LHCN-M2 (cell line): Measurements from ENCODE around the gene RANBP17. TPM values are rescaled to one million over a fixed set of nuclear protein-coding genes. Genes with fewer than 3 reads are reported as not detected.

Source experiments
- DNase-seq: peaks from one replicate; pipeline ENCODE4 v3.0.0-alpha.2; 2012; ENCODE audit warnings: low read depth
- total RNA-seq: library from RNA; depleted of rRNA; stranded (reverse); fragments of >200 nt; gene quantifications from 2 replicates; pipeline ENCODE4 v1.2.3, GENCODE V29; 2014

The RANBP17 gene
- total RNA-seq, 1 experiment from 2014 or later: 0.86 TPM

DNA sequence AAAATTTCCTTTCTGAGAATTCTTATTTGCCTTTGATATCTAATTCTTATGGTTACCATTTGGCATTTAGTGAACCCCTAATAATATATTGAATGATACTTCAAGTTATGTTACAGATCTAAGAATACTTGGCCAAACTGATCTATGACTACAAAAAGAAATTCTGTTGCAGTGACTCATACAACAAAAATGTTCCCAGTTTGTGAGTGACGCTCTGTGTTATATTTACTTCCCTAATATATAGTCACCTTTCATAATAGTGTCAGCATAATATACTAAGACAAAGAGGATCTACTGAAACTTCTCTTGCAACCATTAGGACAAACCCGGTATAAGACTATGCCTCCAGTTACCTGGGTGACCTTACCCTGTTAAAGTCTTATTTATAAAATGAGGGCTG lies 230.4 kb downstream of the RANBP17 start:
- peak; percentile 17 for DNase-seq

DNA sequence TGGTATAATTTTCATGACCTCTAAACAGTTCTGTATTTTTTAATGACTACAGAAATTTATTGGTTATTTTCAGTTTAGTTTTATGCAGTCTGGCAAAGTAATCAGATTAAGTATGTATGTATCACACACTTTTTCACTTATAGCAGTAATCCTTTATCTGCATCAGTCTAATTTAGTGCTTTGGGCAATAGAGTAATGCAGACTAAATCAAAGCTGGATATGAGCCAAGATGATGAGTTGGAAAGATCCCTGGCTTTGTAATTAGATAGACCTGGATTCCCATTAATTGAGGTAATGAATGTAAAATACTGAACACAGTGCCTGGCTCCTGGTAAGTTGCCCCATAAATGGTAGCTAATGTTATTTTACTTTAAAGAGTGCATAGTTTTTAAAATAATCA lies 231.8 kb downstream of the RANBP17 start:
- no peak for DNase-seq

DNA sequence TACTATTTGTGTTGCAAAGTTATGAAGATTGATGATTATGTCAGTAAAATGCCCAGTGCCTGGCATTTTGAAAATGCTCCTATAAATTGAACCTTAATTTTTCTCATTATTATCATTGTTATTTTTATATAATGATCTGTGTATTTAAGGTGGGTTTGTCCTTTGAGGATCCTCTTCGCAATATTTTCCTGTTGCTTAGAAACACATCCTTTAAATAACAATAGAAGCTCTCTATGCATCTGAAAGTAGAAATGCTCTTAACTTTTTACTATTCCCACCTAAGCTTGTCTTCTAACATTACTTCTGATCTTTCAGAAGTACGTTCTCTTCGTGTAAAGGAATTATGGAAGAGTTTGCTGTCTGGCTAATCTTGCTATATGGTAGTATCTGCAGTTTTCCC lies 232.5 kb downstream of the RANBP17 start:
- DNase-seq: no peak

DNA sequence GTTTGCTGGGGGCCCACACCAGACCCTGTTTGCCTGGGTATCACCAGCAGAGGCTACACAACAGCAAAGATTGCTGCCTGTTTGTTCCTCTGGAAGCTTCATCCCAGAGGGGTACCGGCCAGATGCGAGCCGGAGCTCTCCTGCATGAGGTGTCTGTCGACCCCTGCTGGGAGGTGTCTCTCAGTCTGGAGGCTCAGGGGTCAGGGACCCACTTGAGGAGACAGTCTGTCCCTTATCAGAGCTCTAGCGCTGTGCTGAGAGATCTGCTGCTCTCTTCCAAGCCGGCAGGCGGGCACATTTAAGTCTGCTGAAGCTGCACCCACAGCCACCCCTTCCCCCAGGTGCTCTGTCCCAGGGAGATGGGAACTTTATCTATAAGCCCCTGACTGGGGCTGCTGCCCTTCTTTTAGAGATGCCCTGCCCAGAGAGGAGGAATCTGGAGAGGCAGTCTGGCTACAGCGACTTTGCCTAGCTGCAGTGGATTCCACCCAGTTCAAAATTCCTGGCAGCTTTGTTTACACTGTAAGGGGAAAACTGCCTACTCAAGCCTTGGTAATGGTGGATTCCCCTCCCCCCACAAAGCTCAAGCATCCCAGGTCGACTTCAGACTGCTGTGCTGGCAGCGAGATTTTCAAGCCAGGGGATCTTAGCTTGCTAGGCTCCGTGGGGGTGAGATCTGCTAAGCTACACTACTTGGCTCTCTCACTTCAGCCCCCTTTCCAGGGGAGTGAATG lies 241.2 kb downstream of the RANBP17 start:
- no peak for DNase-seq

DNA sequence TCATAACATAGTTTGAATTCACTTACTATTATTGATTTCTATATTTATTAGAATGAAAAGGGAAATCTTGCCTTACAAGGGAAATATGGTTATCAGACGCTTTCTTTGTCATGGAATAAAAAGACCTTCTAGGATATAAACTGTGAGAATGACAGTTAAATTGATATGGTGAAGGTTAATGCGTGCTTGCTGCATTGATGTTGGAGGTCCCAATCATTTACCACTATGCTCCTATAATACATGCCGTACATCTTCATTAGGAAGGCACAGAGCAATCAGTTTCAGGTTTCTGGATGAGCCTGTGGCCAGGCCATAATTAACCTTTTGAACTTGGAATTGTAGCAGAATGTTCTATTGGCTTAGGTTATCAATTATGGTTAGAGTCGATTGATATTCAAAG lies 245.9 kb downstream of the RANBP17 start:
- no peak for DNase-seq

DNA sequence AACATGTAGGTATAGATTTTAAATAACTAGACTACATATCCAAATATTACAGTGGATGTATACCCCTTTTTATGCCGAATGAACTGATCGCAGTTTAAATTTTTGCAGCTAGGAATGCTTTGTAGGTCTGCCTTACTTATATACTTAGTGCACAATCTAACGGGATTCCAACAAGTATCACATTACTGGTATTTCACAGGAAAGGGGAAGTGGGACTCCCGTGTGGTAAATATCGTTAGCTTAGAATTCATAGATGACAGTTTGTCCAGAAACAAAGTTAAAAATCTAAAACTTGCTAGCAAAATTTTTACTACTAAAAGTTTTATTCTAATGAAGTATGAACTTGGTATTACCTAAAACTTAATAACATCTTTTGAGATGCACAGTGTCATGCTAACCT lies 253.7 kb downstream of the RANBP17 start:
- DNase-seq: no peak

DNA sequence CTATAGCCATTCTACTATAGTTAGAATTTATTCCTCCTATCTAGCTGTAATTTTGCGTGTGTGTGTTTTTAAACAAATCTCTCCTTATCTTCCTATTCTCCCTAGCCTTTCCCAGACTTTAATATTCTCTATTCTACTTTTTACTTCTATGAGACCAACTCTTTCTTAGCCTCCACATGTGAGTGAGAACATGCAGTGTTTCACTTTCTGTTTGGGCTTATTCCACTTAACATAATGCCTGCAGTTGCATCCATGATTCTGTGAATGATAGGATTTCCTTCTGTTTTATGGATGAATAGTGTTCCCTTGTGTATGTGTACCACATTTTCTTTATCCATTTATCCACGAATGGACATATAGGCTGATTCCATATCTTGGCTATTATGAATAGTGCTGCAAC lies 254.9 kb downstream of the RANBP17 start:
- no peak for DNase-seq

DNA sequence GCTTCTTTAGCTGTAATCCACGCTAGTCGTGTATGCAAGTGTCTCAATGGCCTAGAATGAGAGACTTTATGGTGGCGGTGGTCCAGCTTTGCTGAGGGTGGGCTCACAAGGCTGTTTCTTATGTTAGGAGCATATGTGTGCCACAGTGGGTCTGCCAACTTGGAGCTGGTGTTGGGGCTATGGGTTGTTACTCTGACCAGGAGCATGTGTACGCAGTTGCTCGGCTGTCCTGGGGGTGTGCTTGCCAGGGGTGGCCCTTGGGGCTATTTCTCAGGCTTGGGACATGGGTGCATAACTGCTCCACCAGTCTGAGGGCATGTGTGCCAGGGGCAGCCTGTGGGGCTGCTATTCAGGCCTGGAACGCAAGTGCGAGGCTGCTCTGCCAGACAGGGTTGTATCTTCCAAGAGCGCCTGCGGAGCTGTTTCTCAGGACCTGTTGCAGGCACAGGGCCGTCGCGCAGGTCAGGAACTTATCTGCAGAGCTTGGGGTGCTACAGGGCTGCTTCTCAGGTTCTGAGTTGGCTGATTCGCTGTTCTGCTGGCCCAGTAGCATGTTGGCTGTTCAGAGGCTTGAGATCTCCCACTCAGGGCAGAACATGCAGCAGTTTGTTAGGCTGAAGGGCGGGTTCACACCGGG lies 259.3 kb downstream of the RANBP17 start:
- no peak for DNase-seq

DNA sequence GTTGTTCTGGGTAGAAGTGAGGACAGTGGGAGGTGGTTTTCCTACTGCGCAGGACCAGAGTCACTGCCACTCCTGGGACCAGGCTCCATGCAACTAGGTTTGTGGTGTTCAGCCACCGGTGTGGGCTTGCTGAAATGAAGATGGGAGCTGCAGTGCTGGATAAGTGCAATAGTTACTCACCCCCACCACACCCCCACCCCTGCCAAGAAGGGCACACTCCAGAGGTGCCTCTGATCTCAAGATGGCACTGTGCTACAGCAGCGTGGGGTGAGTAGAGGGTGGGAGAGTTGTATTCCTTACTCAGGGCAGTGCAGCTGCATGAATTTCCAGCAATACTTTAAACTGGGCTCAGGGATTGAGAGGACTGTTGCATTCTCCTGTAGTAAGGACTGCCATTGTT lies 259.8 kb downstream of the RANBP17 start:
- DNase-seq: no peak

DNA sequence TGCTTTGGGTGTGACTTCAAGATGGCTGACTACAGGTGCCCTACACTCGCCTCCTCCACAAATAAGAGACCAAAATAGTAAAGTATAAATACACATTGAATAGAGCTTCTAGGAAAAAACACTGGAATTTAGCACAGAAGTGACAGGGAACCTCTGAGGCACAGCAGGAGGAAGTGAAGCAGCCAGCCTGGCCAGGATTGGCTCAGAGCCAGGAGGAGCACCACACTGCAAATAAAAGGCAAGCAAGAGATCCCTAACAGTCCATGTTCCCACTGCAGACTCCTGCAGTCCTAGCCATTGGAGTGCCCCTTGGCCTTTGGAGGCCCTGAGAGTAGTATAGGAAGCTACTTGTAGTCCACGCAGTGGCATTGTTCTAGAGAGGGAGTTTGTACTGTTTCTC lies 260.6 kb downstream of the RANBP17 start:
- no peak for DNase-seq

DNA sequence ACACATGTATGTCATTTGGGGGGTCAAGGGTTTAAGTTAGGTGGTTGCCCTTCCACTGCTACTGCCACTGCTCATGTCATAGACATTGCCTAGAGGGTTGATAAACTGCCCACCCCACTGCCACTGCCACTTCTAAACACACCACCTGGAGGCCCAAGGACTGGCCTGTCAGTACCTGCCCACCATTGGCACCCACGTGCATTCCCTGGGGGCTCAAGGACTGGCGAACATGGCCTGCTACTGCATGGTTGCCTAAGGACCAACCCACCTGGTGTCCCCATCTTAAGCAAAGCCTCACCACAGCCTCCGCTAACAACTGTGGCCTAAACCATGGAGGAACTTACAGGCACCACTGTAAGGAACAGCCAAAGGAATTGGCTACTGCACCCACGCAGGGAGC lies 261.6 kb downstream of the RANBP17 start:
- no peak for DNase-seq

DNA sequence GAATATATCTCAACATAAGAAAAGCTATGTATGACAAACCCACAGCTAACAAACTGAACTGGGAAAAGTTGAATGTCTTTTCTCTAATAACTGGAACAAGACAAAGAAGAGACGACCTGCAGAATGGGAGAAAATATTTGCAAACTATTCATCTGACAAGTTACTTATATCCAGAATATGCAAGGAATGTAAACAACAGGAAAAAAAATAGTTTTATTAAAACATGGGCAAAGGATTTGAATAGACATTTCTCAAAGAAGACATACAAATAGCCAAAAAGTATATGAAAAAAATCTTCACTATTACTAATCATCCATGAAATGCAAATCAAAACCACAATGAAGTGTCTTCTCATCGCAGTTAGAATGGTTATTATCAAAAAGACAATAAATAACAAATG lies 265.5 kb downstream of the RANBP17 start:
- no peak for DNase-seq

DNA sequence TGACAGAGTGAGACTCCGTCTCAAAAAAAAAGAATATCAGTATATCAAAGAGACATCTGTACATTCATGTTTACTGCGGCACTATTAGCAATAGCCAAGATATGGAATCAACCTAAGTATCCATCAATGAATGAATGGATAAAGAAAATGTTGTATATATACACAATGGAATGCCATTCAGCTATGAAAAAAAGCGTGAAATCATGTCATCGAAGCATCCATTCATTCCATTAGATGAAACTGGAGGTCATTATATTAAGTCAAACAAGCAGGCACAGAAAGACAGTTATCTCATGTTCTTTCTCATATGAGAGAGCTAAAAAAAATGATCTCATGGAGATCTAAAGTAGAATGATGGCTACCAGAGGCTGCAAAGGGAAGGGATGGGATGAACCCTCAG lies 266.3 kb downstream of the RANBP17 start:
- no peak for DNase-seq

DNA sequence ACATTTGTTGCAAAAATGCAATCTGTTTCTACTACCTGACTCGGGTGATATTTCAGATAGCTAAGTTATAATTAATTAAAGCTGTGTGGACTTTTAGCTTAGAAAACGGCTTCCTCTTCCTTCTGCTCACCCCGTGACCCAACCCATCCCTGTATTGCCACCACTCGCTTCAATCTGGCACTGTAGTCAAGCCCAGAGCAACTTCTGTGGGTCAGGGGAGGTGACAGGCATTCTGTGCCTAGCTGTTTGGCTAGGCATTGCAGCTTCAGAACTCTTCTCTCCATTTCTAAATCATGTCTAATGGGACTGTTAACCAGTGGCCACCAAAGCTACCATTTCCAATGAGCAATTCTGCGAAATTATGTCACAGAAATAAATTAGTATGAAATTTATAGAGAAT lies 267.5 kb downstream of the RANBP17 start:
- no peak for DNase-seq

DNA sequence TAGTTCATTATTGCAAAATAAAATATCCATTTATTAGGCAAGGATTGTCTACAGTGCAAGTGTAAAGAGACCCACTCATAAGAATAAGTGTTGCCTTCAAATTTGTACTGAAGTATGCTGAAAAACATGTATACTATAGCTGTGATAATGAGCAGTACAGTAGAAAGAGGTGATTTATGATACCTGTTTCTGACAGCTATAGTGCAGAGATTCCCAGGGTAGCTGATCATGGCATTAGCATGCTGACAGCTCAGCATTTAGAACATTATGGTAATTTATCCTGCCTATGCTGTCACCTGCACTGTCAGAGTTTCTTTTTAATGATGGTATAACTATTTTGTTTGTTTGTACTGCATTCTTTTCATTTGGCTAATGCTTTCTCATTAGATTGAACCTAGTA lies 269.7 kb downstream of the RANBP17 start:
- DNase-seq: no peak

DNA sequence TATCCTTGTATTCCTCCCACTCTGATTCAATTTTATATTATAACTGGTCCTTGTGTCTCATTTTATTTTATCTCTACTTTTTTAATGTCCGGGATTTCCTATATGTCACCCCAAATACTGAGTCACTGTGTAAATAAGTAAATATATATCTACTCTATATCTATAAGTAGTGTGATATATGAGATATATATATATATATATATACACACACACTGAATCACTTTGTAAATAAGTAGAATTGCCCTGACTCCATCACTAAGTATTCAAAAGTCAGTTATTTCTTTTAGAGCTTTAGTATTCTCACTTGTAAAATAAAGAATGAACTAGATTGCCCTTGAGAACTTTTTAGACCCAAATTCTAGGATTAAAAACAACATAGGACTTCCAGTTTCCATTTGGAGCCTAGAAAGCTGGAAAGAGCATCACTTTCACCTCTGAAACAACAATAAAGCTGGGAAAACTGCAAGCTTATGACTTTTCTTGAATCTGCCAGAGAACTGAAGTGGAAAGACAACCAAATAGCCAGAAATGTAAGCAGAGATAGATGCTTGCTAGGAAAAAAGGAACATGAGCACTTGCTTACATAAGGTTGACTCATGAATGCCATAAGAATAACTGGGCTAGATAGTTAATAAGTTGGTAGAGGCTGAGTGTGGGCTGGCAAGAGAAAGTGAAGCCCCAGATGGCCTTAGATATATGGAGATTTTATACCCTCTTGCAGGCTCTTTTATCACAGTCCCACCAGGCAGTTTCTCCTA lies 276.1 kb downstream of the RANBP17 start:
- DNase-seq: no peak

DNA sequence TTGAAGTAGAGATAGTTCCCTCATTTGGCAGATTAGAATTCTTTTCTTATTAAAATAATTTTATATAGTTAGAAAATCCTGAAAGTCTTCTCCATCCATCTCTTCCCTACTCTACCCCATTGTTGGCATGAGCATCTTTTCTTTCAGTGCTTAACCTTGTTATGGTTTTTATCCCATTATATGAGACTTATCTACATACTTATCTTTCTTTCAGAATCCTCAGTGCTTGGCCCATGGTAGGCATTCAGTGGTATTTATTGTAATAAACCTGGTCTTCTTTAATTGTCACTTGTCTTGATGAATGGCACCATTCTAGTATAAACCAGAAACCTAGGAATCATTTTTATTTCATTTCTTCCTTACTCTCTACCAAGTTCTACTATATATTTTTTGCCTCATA lies 277.4 kb downstream of the RANBP17 start:
- no peak for DNase-seq

DNA sequence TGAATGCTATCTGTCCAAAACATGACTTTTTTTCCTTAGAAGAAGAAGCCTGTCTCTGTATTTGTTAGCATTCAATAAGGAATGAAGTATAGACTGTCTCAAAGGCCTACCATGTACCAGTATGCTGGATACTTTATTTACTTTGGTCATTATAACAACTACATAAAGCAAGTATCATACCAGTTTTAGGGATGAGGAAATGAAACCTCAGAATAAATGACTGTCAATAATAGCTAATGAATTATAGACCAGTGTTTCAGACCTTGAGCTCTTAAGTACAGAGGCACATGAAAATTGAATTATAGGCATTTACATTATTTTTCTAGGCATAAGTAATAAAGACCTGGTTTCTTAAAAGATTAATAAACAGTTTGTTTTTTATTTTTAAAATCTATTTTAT lies 280.8 kb downstream of the RANBP17 start:
- DNase-seq: no peak

DNA sequence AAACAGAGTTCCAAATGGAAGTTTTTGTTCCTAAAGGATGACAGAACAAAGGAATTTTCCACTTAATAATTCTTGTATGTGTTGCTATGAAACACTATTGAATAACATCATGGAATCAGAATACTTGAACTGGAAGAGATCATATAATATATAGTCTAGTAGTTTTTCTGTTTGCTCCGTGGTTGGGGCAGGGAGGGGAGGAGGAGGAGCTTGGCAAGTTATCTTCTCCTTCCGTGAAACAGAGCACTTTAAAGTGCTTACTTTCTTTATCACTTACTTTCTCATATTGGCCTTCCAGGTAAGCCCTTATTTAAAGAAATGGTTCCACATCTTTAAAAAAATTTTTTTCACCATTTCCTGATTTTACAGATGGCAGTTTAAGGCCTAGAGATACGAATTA lies 281.4 kb downstream of the RANBP17 start:
- DNase-seq: no peak

DNA sequence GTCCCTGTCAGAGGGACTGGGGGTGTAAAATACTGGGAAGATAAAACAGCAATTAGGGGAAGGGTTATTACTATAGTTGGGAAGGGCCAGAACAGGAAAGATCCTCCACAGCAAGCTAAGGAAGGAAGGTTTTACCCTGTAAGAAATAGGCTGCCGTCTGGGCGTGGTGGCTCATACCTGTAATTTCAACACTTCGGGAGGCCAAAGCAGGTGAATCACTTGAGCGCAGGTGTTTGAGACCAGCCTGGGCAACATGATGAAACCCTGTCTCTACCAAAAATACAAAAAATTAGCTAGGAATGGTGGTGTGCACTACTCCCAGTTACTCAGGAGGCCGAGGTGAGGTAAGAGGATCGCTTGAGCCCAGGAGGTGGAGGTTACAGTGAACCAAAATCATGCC lies 282.1 kb downstream of the RANBP17 start:
- no peak for DNase-seq

DNA sequence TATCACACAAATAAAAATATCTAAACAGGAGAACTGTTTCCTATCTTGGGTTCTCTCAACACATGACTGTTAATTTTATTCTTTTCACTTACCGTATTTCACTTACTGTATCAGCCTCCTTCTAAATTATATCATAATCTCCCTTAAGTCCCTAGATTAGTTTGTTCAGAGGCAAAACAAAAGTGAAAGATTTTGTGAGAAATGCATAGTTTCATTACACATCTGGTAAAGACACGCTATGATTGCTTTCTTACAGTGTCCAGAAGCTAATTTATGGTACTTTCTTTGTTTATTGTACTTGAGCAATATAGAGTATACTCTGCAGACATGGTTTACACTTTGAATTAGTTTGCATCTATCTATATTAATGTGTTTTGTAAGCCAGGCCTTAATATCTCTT lies 287.5 kb downstream of the RANBP17 start:
- DNase-seq: no peak

DNA sequence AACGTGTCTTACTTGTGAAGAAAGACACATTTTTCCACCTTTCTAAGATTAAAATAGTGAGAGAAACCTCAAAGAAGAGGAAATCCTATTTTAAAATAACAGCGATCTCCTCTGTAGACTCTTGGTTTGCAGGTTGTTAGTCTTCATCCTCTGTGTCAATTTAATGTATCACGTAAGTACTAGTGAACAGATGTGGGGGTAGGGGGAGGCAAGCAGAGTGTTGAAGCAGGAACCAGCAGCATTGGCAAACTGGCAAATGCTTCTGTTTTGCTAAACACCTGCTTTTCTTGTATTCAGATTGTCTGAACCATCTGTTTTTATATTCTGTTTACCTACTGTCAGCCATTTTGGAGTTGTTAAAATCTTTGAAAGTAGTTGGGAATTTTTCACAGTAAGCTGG lies 288.0 kb downstream of the RANBP17 start:
- DNase-seq: no peak

DNA sequence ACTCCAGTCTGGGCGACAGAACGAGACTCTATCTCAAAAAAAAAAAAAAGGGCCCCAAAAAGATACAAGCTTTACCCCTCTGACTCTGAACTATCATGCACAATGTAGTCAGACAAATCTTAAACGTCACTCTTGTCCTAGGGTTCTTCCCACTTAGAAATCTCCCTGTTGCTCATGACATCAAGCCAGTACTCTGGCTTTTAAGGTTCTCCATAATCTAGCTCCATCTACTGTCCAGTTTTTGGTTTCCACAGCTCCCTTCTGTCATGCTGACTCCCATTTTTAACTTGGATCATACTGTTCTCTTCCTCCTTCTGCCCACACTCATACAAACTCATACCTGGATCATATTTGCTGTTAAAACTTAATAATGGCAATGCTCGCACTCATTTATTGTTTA lies 290.6 kb downstream of the RANBP17 start:
- DNase-seq: peak; percentile 3
